HUES6 (cell line): ENCODE data around the gene TMC1.

Source experiments
- H3K27ac ChIP-seq: 2 replicates; pipeline ENCODE4 v1.7.0; 2013; ENCODE audit warnings: low read depth, mild to moderate bottlenecking, low read length, inconsistent platforms
- H3K27me3 ChIP-seq: 2 replicates; pipeline ENCODE4 v1.6.1; 2013; ENCODE audit warnings: low read length; ENCODE audit not compliant: control insufficient read depth, insufficient read depth
- H3K36me3 ChIP-seq: 2 replicates; pipeline ENCODE4 v1.6.1; 2013; ENCODE audit warnings: low read length; ENCODE audit not compliant: control insufficient read depth, insufficient read depth
- H3K4me1 ChIP-seq: 2 replicates; pipeline ENCODE4 v1.6.1; 2013; ENCODE audit warnings: low read length; ENCODE audit not compliant: control insufficient read depth, insufficient read depth
- H3K4me3 ChIP-seq: 2 replicates; pipeline ENCODE4 v1.5.1; 2013; ENCODE audit warnings: low read depth, low read length
- H3K9ac ChIP-seq: one replicate; pipeline ENCODE4 v1.6.1; 2013; ENCODE audit warnings: mild to moderate bottlenecking, low read length
- H3K9me3 ChIP-seq: 2 replicates; pipeline ENCODE4 v1.6.1; 2013; ENCODE audit warnings: low read depth, low read length; ENCODE audit not compliant: control insufficient read depth, insufficient read depth

TMC1 gene

GRCh38 chr9:72526901-72527800 lies 5.7 kb downstream of the TMC1 start:
- Histone ChIP-seq H3K36me3 (no peaks in the 10 kb centered on the region), H3K27me3 (no peaks in the 10 kb centered on the region), H3K4me3 (peak overlapping the region; percentile 44), H3K9me3 (no peaks in the 10 kb centered on the region), H3K4me1 (peaks cover 27% of the 10 kb centered on the region), H3K9ac (peak overlapping the region; percentile 70), H3K27ac (peak overlapping the region; percentile 49; the same call in 1 of the 2 replicates)

DNA sequence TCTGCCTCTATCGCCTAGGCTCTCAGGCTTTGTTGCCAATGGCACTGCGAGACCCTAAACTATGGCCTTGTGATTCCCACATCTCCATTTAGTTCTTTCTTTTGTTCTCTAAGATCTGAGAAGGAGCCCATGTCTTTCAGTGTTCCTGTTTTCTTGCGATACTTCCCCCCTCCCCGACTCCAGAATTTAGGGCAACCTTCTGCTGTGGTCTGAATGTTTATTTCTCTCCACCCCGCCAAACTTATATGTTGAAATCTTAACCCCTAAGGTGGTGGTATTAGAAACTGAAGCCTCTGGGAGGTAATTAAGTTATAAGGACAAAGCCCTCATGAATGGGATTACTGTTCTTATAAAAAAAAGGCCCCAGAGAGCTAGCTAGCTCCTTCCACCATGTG lies 6.4 kb downstream of the TMC1 start:
- Histone ChIP-seq H3K27ac (peak overlapping the region; percentile 49; the same call in 1 of the 2 replicates), H3K36me3 (no peaks in the 10 kb centered on the region), H3K9me3 (no peaks in the 10 kb centered on the region), H3K4me3 (peak overlapping the region; percentile 44), H3K9ac (peak overlapping the region; percentile 70), H3K27me3 (no peaks in the 10 kb centered on the region), H3K4me1 (peaks cover 27% of the 10 kb centered on the region)

- H3K9me3 ChIP-seq: no peaks in the 10 kb centered on the region
- H3K4me3 ChIP-seq: no peak overlapping the region
- H3K27me3 ChIP-seq: no peaks in the 10 kb centered on the region
- H3K27ac ChIP-seq: no peak overlapping the region
- H3K36me3 ChIP-seq: no peaks in the 10 kb centered on the region
- H3K4me1 ChIP-seq: peaks cover 27% of the 10 kb centered on the region
- H3K9ac ChIP-seq: no peak overlapping the region
These were observed 8.1 kb downstream of the TMC1 start for GRCh38 chr9:72529531-72529930.

GRCh38 chr9:72533322-72533721 lies 11.9 kb downstream of the TMC1 start:
- Histone ChIP-seq H3K27ac (no peak overlapping the region), H3K36me3 (no peaks in the 10 kb centered on the region), H3K9ac (no peak overlapping the region), H3K4me1 (no peaks in the 10 kb centered on the region), H3K4me3 (no peak overlapping the region), H3K27me3 (no peaks in the 10 kb centered on the region), H3K9me3 (peaks cover 15% of the 10 kb centered on the region)

- Histone ChIP-seq H3K9me3 (peaks cover 15% of the 10 kb centered on the region), H3K4me1 (peaks cover 3% of the 10 kb centered on the region; the same call in 1 of the 2 replicates), H3K27me3 (no peaks in the 10 kb centered on the region), H3K4me3 (no peak overlapping the region), H3K36me3 (no peaks in the 10 kb centered on the region), H3K9ac (no peak overlapping the region), H3K27ac (no peak overlapping the region)
These were observed 13.5 kb downstream of the TMC1 start for GRCh38 chr9:72534931-72535330.

DNA sequence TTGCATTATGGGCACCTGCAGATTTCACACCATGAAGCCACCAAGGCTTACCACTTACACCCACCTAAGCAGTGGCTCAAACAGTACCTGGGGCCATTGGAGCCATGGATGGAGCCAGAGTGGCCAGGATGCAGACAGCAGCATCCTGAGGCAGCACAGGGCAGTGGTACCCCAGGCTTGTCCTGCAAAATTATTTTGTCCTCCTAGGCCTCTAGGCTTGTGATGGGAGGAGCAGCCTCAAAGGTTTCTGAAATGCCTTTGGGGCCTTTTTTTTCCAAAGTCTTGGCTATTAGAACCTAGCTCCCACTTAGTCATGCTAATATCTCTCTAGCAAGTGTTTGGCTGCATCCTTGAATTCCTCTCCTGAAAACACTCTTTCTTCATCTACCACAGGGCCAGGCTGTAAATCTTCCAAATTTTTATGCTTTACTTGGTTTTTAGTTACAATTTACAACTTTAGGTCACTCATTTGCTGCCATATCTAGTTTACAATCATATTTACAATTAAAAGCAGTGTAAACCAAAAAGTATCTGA lies 15.7 kb downstream of the TMC1 start:
- no peak overlapping the region for H3K27ac ChIP-seq
- H3K9me3 ChIP-seq: peaks cover 15% of the 10 kb centered on the region
- no peaks in the 10 kb centered on the region for H3K36me3 ChIP-seq
- no peak overlapping the region for H3K4me3 ChIP-seq
- no peak overlapping the region for H3K9ac ChIP-seq
- no peaks in the 10 kb centered on the region for H3K27me3 ChIP-seq
- peaks cover 10% of the 10 kb centered on the region for H3K4me1 ChIP-seq

DNA sequence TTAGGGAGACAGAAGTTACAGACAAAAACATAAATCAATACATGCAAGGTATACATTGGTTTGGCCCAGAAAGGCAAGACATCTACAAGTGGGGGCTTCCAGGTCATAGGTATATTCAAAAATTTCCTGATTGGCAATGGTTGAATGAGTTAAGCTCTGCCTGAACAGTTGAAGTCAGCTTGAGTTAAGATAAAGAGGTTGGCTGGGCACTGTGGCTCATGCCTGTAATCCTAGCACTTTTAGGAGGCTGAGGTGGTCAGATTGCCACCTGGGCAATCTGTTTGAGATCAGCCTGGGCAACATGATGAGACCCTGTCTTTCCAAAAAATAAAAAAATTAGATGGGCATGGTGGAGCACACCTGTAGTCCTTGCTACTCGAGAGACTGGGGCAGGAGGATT lies 16.3 kb downstream of the TMC1 start:
- H3K4me1 ChIP-seq: peaks cover 10% of the 10 kb centered on the region
- peaks cover 15% of the 10 kb centered on the region for H3K9me3 ChIP-seq
- no peaks in the 10 kb centered on the region for H3K36me3 ChIP-seq
- no peak overlapping the region for H3K27ac ChIP-seq
- H3K9ac ChIP-seq: no peak overlapping the region
- no peak overlapping the region for H3K4me3 ChIP-seq
- no peaks in the 10 kb centered on the region for H3K27me3 ChIP-seq

- H3K9me3 ChIP-seq: peaks cover 15% of the 10 kb centered on the region
- H3K4me1 ChIP-seq: peaks cover 10% of the 10 kb centered on the region
- H3K9ac ChIP-seq: no peak overlapping the region
- no peak overlapping the region for H3K27ac ChIP-seq
- no peak overlapping the region for H3K4me3 ChIP-seq
- no peaks in the 10 kb centered on the region for H3K27me3 ChIP-seq
- H3K36me3 ChIP-seq: no peaks in the 10 kb centered on the region
These were observed 17.7 kb downstream of the TMC1 start for GRCh38 chr9:72538921-72539702.

GRCh38 chr9:72539824-72540347 lies 18.5 kb downstream of the TMC1 start:
- no peaks in the 10 kb centered on the region for H3K36me3 ChIP-seq
- no peak overlapping the region for H3K4me3 ChIP-seq
- peaks cover 10% of the 10 kb centered on the region for H3K4me1 ChIP-seq
- peaks cover 15% of the 10 kb centered on the region for H3K9me3 ChIP-seq
- no peak overlapping the region for H3K9ac ChIP-seq
- H3K27me3 ChIP-seq: no peaks in the 10 kb centered on the region
- no peak overlapping the region for H3K27ac ChIP-seq

- peaks cover 15% of the 10 kb centered on the region for H3K9me3 ChIP-seq
- no peak overlapping the region for H3K9ac ChIP-seq
- no peaks in the 10 kb centered on the region for H3K27me3 ChIP-seq
- no peaks in the 10 kb centered on the region for H3K36me3 ChIP-seq
- H3K4me3 ChIP-seq: no peak overlapping the region
- no peak overlapping the region for H3K27ac ChIP-seq
- H3K4me1 ChIP-seq: peaks cover 10% of the 10 kb centered on the region
These were observed 19.0 kb downstream of the TMC1 start for GRCh38 chr9:72540348-72540873.
